HG03097 (cell line): ENCODE results near the gene PLA2G4C.
A peak's percentile ranks its signal among the peaks of the same experiment; 100 is the strongest.

Experiments
- ATAC-seq: cut with Tn5 transposase; IDR thresholded peaks from one replicate; pipeline ENCODE4 v1.9.1; 2021; ENCODE audit not compliant: unreplicated experiment, low FRiP score

The PLA2G4C gene

GRCh38 chr19:48110350-48110966, at the start of gene PLA2G4C:
TSS of gene PLA2G4C (minus strand) at chr19:48110817. CDS start at chr19:48106529, 4,288 bp downstream.
- peak; percentile 46 for ATAC-seq

GRCh38 chr19:48158210-48158790, 47.7 kb upstream of the PLA2G4C start:
- no peak for ATAC-seq

- no peak for ATAC-seq
Observed at GRCh38 chr19:48154003-48154402, 43.4 kb upstream of the PLA2G4C start.

GRCh38 chr19:48152551-48152950, 41.9 kb upstream of the PLA2G4C start:
- ATAC-seq = no peak

GRCh38 chr19:48149430-48149829, 38.8 kb upstream of the PLA2G4C start:
- no peak for ATAC-seq

- ATAC-seq = no peak
Observed at GRCh38 chr19:48148576-48148975, 38.0 kb upstream of the PLA2G4C start.

GRCh38 chr19:48147597-48148175, 37.1 kb upstream of the PLA2G4C start:
- ATAC-seq = no peak

- ATAC-seq = no peak
Observed at GRCh38 chr19:48139053-48139452, 28.4 kb upstream of the PLA2G4C start.

GRCh38 chr19:48137411-48137810, 26.8 kb upstream of the PLA2G4C start:
- no peak for ATAC-seq

- no peak for ATAC-seq
Observed at GRCh38 chr19:48136547-48136946, 25.9 kb upstream of the PLA2G4C start.

- ATAC-seq = no peak
Observed at GRCh38 chr19:48135411-48135810, 24.8 kb upstream of the PLA2G4C start.

GRCh38 chr19:48133094-48133493, 22.5 kb upstream of the PLA2G4C start:
- no peak for ATAC-seq

GRCh38 chr19:48127561-48127960, 16.9 kb upstream of the PLA2G4C start:
- ATAC-seq = no peak

- no peak for ATAC-seq
Observed at GRCh38 chr19:48123907-48124651, 13.5 kb upstream of the PLA2G4C start.

GRCh38 chr19:48122421-48122820, 11.8 kb upstream of the PLA2G4C start:
- ATAC-seq = no peak

GRCh38 chr19:48121909-48122371, 11.3 kb upstream of the PLA2G4C start:
- no peak for ATAC-seq

- ATAC-seq = no peak
Observed at GRCh38 chr19:48121066-48121465, 10.4 kb upstream of the PLA2G4C start.

GRCh38 chr19:48120505-48120904, 9.9 kb upstream of the PLA2G4C start:
- no peak for ATAC-seq

- ATAC-seq = no peak
Observed at GRCh38 chr19:48118131-48118517, 7.5 kb upstream of the PLA2G4C start.

- ATAC-seq = no peak
Observed at GRCh38 chr19:48117515-48118130, 7.0 kb upstream of the PLA2G4C start.
